Upper lobe of left lung (tissue), 4 donors: ENCODE results near the gene ZNF385B.

Experiments used
- POLR2A ChIP-seq, 4 donors: fragments of 450-650 bp; IDR thresholded peaks; one replicate each; pipeline ENCODE4 v1.5.1; 2016 to 2017; ENCODE audit warnings: antibody characterized with exemption in 4 of 4, mild to moderate bottlenecking in 2 of 4
- TF ChIP-seq, protein P1 (sequence below), 6 experiments: fragments of 450-650 bp in 4 of 6; fragments of 200-600 bp in 2 of 6; sonication (generic) in 2 of 6; IDR thresholded peaks; one replicate each; pipeline ENCODE4 v1.5.1; 2016 to 2019; ENCODE audit warnings: antibody characterized with exemption in 6 of 6

- TF ChIP-seq, protein P1, sequence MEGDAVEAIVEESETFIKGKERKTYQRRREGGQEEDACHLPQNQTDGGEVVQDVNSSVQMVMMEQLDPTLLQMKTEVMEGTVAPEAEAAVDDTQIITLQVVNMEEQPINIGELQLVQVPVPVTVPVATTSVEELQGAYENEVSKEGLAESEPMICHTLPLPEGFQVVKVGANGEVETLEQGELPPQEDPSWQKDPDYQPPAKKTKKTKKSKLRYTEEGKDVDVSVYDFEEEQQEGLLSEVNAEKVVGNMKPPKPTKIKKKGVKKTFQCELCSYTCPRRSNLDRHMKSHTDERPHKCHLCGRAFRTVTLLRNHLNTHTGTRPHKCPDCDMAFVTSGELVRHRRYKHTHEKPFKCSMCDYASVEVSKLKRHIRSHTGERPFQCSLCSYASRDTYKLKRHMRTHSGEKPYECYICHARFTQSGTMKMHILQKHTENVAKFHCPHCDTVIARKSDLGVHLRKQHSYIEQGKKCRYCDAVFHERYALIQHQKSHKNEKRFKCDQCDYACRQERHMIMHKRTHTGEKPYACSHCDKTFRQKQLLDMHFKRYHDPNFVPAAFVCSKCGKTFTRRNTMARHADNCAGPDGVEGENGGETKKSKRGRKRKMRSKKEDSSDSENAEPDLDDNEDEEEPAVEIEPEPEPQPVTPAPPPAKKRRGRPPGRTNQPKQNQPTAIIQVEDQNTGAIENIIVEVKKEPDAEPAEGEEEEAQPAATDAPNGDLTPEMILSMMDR (IDR thresholded peaks at IDR 0.05): no peak
- no peak for TF ChIP-seq POLR2A (IDR thresholded peaks at IDR 0.05)
Observed at GRCh38 chr2:179487010-179487731, 374.2 kb downstream of the ZNF385B start.
